HepG2 (cell line): ENCODE results near the gene EMC8. TPM values are rescaled to one million over a fixed set of nuclear protein-coding genes. Genes with fewer than 3 reads are reported as not detected.

Source experiments
- MTF2 ChIP-seq: sonication (generic); formaldehyde crosslinking; IDR thresholded peaks from 2 replicates; pipeline ENCODE4 v1.5.0; 2020; ENCODE audit warnings: missing genetic modification reagents, borderline replicate concordance
- PRPF4 ChIP-seq: fragments of 200-400 bp; formaldehyde crosslinking; IDR thresholded peaks from 2 replicates; pipeline ENCODE4 v1.6.1; 2016; ENCODE audit warnings: low read length, low read depth; ENCODE audit not compliant: poor library complexity, severe bottlenecking
- RNF219 ChIP-seq: sonication (generic); formaldehyde crosslinking; IDR thresholded peaks from 2 replicates; pipeline ENCODE4 v1.5.0; 2020; ENCODE audit warnings: mild to moderate bottlenecking, missing genetic modification reagents
- SMAD9 ChIP-seq: sonication (generic); formaldehyde crosslinking; IDR thresholded peaks from 2 replicates; pipeline ENCODE4 v1.5.1; 2020; ENCODE audit warnings: mild to moderate bottlenecking, missing genetic modification reagents
- USF2 ChIP-seq, 2 experiments: sonication (generic) in 1 of 2; formaldehyde crosslinking in 1 of 2; IDR thresholded peaks; 2 replicates each; pipeline versions ENCODE4 v1.5.1 to v1.6.1; 2011 to 2020; ENCODE audit warnings: borderline replicate concordance in 1 of 2, low read depth in 1 of 2, low read length in 1 of 2, mild to moderate bottlenecking in 1 of 2, missing genetic modification reagents in 1 of 2, moderate library complexity in 1 of 2
- ZFP90 ChIP-seq: sonication (generic); formaldehyde crosslinking; IDR thresholded peaks from 2 replicates; pipeline ENCODE4 v1.8.0; 2022; ENCODE audit warnings: missing genetic modification reagents, mild to moderate bottlenecking, inconsistent platforms, borderline replicate concordance
- ZNF510 ChIP-seq: sonication (generic); formaldehyde crosslinking; IDR thresholded peaks from 2 replicates; pipeline ENCODE4 v1.4.0; 2020; ENCODE audit warnings: low read depth, mild to moderate bottlenecking, missing genetic modification reagents
- ZNF615 ChIP-seq: sonication (generic); formaldehyde crosslinking; IDR thresholded peaks from 2 replicates; pipeline ENCODE4 v1.5.0; 2020; ENCODE audit warnings: mild to moderate bottlenecking, missing genetic modification reagents, borderline replicate concordance
- ZNF709 ChIP-seq: sonication (generic); formaldehyde crosslinking; IDR thresholded peaks from 2 replicates; pipeline ENCODE4 v1.5.0; 2020; ENCODE audit warnings: mild to moderate bottlenecking, missing genetic modification reagents
- polyA plus RNA-seq, 8 experiments: library from polyadenylated mRNA; depleted of rRNA in 3 of 8; stranded (reverse) in 7 of 8; unstranded in 1 of 8; fragments of >200 nt; fragmentation: Illumina TruSeq in 4 of 8; extraction: Trizol in 4 of 8; gene quantifications; 2 replicates each; pipeline versions ENCODE4 v1.2.1 to v1.2.3, GENCODE V29; 2011 to 2016; ENCODE audit warnings: low read depth in 4 of 8, missing spikeins in 1 of 8, mixed read lengths in 1 of 8; ENCODE audit not compliant: insufficient read depth in 1 of 8
- total RNA-seq, 5 experiments: library from RNA; depleted of rRNA; stranded (reverse); fragments of >200 nt; fragmentation: Illumina TruSeq; extraction: Trizol; gene quantifications; 2 replicates each; pipeline ENCODE4 v1.2.3, GENCODE V29; 2016; ENCODE audit warnings: low read depth in 1 of 5

EMC8 gene
- total and polyA plus RNA-seq, 2 of the 13 experiments (the other 11 are each of a cell fraction or from before 2014, with no cell fraction given), result 55.0 to 76.0 TPM

GRCh38 chr16:85800321-85800669, 951 bp upstream of the EMC8 start (continued):
- TF ChIP-seq ZNF510 (CRISPR knock-in tag) (no peak), ZNF709 (CRISPR knock-in tag) (no peak), PRPF4 (no peak), ZFP90 (no peak), RNF219 (0 out of 2 replicates have a peak, but pooled peaks have one; percentile 62), USF2 (IDR thresholded peaks at IDR 0.05; ENCODE audit: low read depth, low read length) (no peak), USF2 (CRISPR knock-in tag; IDR thresholded peaks at IDR 0.05; ENCODE audit: borderline replicate concordance) (no peak), ZNF615 (0 out of 2 replicates have a peak, but pooled peaks have one; percentile 14), MTF2 (no peak), SMAD9 (no peak)
